Activated CD4-positive, alpha-beta memory T cell treated with anti-CD3 and anti-CD28 coated beads for 36 hours (primary cell): ENCODE results near the gene ATL1. TPM values are rescaled to one million over a fixed set of nuclear protein-coding genes. Genes with fewer than 3 reads are reported as not detected.

Source experiments
- CTCF ChIA-PET: fragments of 350-600 bp; sonication (Branson Sonifier 250); formaldehyde crosslinking; loops from one replicate; lab custom pipeline; 2021; ENCODE audit warnings: antibody characterized with exemption, inconsistent platforms; lab: Charles Lee
- POLR2A ChIA-PET: fragments of 350-600 bp; sonication (Branson Sonifier 250); formaldehyde crosslinking; loops from one replicate; lab custom pipeline; 2021; ENCODE audit warnings: antibody characterized with exemption; lab: Charles Lee
- DNase-seq: peaks from one replicate; pipeline ENCODE4 v3.0.0-alpha.2; 2020
- H3K27ac Mint-ChIP-seq: one replicate; pipeline ENCODE4 v1.8.0; 2021; ENCODE audit warnings: mixed read lengths
- H3K27me3 Mint-ChIP-seq: one replicate; pipeline ENCODE4 v1.8.0; 2021; ENCODE audit warnings: mixed read lengths
- H3K36me3 Mint-ChIP-seq: one replicate; pipeline ENCODE4 v1.8.0; 2021; ENCODE audit warnings: mixed read lengths
- H3K4me1 Mint-ChIP-seq: one replicate; pipeline ENCODE4 v1.8.0; 2021; ENCODE audit warnings: low read depth, mixed read lengths
- H3K4me3 Mint-ChIP-seq: one replicate; pipeline ENCODE4 v1.8.0; 2021; ENCODE audit warnings: mild to moderate bottlenecking, mixed read lengths
- H3K9me3 Mint-ChIP-seq: one replicate; pipeline ENCODE4 v1.8.0; 2021; ENCODE audit warnings: mixed read lengths
- intact Hi-C: fragments of 100-400 bp; cut with micrococcal nuclease; formaldehyde crosslinking; loops from one replicate; pipeline ENCODE4 v1.15.1; 2023
- total RNA-seq, 2 experiments: library from RNA; stranded (reverse); gene quantifications; one replicate each; pipeline ENCODE4 v1.2.3, GENCODE V29; 2021

ATL1 gene
- total RNA-seq, 2 experiments from 2014 or later = 0.38 to 0.58 TPM

GRCh38 chr14:50605766-50606165 lies 45.8 kb downstream of the ATL1 start:
- Mint-ChIP-seq H3K27me3 (peaks cover 4% of the 10 kb centered on the region), H3K9me3 (no peaks in the 10 kb centered on the region), H3K36me3 (no peaks in the 10 kb centered on the region), H3K4me1 (peaks cover 7% of the 10 kb centered on the region), H3K4me3 (no peak overlapping the region), H3K27ac (no peak overlapping the region)
- intact Hi-C loops = loop anchor here (5.0 kb wide), 2 partner anchors 122 to 157 kb away; no protein-coding TSS in a partner anchor
- CTCF ChIA-PET = interaction anchor here (0.9 to 1.7 kb wide), 4 partner anchors 13 to 254 kb away, joined by 3 to 7 read pairs (median 4); no protein-coding TSS in a partner anchor
- DNase-seq = no peak
- POLR2A ChIA-PET = no interaction called here

- Mint-ChIP-seq H3K36me3 (no peaks in the 10 kb centered on the region), H3K27me3 (peaks cover 4% of the 10 kb centered on the region), H3K9me3 (no peaks in the 10 kb centered on the region), H3K27ac (no peak overlapping the region), H3K4me1 (peaks cover 7% of the 10 kb centered on the region), H3K4me3 (no peak overlapping the region)
- ChIA-PET POLR2A (no interaction called here), CTCF (interaction anchor here (1.2 to 1.7 kb wide), 4 partner anchors 15 to 254 kb away, joined by 3 to 11 read pairs (median 6); no protein-coding TSS in a partner anchor)
- intact Hi-C loops = loop anchor here (5.0 kb wide), 2 partner anchors 121 to 156 kb away; no protein-coding TSS in a partner anchor
- DNase-seq = no peak
These were observed 46.5 kb downstream of the ATL1 start for GRCh38 chr14:50606468-50606867.

DNA sequence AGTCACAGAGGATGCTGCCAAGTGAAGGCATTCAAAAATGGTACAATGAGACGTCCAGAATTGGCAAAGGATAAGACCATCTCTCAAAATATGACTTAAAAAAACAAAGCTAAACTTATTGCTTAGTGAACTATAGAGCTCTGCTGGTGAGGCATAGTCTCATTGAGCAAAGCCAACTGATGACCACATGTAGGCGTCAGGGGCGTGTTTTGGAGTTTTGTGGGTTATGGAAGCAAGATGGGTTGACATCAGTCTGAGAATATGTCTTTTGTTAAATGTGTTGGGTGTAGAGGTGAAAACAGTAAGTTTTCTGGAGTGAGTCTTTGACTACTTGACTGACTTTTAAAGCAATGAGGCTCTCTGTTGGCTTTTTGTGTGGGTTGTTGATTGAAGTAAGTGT lies 47.2 kb downstream of the ATL1 start:
- ChIA-PET CTCF (interaction anchor here (0.8 to 1.7 kb wide), 6 partner anchors 14 to 268 kb away, joined by 3 to 11 read pairs (median 4); no protein-coding TSS in a partner anchor), POLR2A (no interaction called here)
- DNase-seq = peak; percentile 80
- Mint-ChIP-seq H3K4me3 (no peak overlapping the region), H3K4me1 (peaks cover 7% of the 10 kb centered on the region), H3K27ac (no peak overlapping the region), H3K36me3 (no peaks in the 10 kb centered on the region), H3K27me3 (peaks cover 4% of the 10 kb centered on the region), H3K9me3 (no peaks in the 10 kb centered on the region)
- intact Hi-C loops = loop anchor here (5.0 kb wide), 2 partner anchors 120 to 155 kb away; no protein-coding TSS in a partner anchor

DNA sequence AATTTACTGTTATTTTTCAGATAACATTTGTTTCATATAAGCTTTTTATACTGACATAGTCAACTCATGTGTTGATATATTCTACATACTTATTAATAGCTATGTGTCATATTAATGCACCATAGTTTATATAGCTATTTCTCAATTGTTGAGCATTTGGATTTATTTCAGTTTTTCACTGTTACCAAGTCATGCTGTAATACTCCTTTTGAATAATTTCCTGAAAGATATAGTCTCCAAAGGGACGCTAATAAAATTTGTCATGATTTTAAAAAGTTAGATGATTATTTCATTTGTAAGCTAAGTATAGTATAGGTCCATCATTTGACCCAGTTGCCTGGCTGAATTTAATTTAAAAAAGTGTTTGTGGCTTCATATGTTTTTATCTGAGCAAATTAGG lies 47.8 kb downstream of the ATL1 start:
- CTCF ChIA-PET = interaction anchor here (0.7 to 1.7 kb wide), 8 partner anchors 13 to 267 kb away, joined by 3 to 11 read pairs (median 3); no protein-coding TSS in a partner anchor

DNA sequence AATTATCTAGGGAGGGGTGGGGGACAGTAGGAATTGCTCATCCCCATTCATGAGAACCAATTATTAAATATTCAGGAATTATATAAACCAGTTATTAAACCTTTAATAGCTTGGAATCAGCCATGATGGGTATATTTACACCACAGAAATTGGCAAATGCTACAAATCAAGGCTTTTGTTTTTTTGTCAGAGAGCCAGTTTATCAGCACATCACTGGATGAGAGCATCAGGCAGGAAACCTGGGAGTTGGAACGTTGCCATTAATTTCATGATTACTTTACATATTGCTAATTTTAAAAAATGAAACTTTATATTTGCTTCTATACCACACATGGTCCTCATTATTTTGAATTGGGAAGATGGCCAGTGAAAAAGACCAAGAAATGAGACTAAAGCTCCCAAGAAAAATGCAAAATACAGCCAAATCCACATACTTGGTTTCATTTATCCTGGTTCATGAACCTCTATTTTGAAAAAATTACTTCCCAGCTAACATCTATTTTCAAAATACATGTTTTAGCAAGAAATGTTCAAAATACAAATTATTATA lies 48.4 kb downstream of the ATL1 start:
- H3K36me3 Mint-ChIP-seq = no peaks in the 10 kb centered on the region
- ChIA-PET POLR2A (no interaction called here), CTCF (interaction anchor here (0.7 to 2.0 kb wide), 4 partner anchors 106 to 167 kb away, joined by 3 to 5 read pairs (median 3); no protein-coding TSS in a partner anchor)
- H3K4me3 Mint-ChIP-seq = no peak overlapping the region
- no peak overlapping the region for H3K27ac Mint-ChIP-seq
- peaks cover 7% of the 10 kb centered on the region for H3K4me1 Mint-ChIP-seq
- no peaks in the 10 kb centered on the region for H3K9me3 Mint-ChIP-seq
- intact Hi-C loops = loop anchor here (5.0 kb wide), 2 partner anchors 119 to 154 kb away; no protein-coding TSS in a partner anchor
- H3K27me3 Mint-ChIP-seq = peaks cover 4% of the 10 kb centered on the region
- DNase-seq = no peak

More for the DNA sequence above, 47.8 kb downstream of the ATL1 start:
- Mint-ChIP-seq H3K4me3 (no peak overlapping the region), H3K9me3 (no peaks in the 10 kb centered on the region), H3K27ac (no peak overlapping the region), H3K36me3 (no peaks in the 10 kb centered on the region), H3K4me1 (peaks cover 7% of the 10 kb centered on the region), H3K27me3 (peaks cover 4% of the 10 kb centered on the region)
- intact Hi-C loops = loop anchor here (5.0 kb wide), 2 partner anchors 120 to 155 kb away; no protein-coding TSS in a partner anchor
- POLR2A ChIA-PET = no interaction called here
- DNase-seq = no peak

- H3K27ac Mint-ChIP-seq = no peak overlapping the region
- H3K36me3 Mint-ChIP-seq = no peaks in the 10 kb centered on the region
- no peaks in the 10 kb centered on the region for H3K9me3 Mint-ChIP-seq
- peaks cover 4% of the 10 kb centered on the region for H3K27me3 Mint-ChIP-seq
- peaks cover 7% of the 10 kb centered on the region for H3K4me1 Mint-ChIP-seq
- no peak overlapping the region for H3K4me3 Mint-ChIP-seq
- no peak for DNase-seq
- intact Hi-C loops = no loop called here
- ChIA-PET CTCF (interaction anchor here (2.0 kb wide), 1 partner anchor 163 kb away, joined by 5 read pairs; no protein-coding TSS in a partner anchor), POLR2A (no interaction called here)
These were observed 50.5 kb downstream of the ATL1 start for GRCh38 chr14:50610465-50610864.

DNA sequence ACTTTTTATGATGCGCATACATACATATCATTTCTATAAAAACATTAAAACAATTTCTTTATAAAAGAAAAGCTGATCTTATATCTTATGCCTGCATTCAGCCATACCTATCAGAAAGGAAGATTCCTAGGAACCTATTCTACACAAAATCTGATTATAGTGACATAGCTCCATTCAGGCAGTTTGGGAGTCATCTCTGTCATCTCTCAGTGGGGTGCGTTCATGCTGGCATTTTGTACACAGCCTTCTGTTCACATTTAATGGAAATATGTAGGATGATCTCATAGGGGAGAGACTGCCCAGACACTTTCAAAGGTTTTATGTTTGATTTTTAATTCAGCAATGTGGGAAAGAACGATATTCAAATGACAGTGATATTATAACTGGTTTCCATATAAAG lies 52.9 kb downstream of the ATL1 start:
- intact Hi-C loops = no loop called here
- H3K4me1 Mint-ChIP-seq = no peaks in the 10 kb centered on the region
- H3K4me3 Mint-ChIP-seq = no peak overlapping the region
- peaks cover 2% of the 10 kb centered on the region for H3K27me3 Mint-ChIP-seq
- no peak overlapping the region for H3K27ac Mint-ChIP-seq
- H3K36me3 Mint-ChIP-seq = peaks cover 1% of the 10 kb centered on the region
- POLR2A ChIA-PET = no interaction called here
- CTCF ChIA-PET = no interaction called here
- no peak for DNase-seq
- H3K9me3 Mint-ChIP-seq = peaks cover 2% of the 10 kb centered on the region

DNA sequence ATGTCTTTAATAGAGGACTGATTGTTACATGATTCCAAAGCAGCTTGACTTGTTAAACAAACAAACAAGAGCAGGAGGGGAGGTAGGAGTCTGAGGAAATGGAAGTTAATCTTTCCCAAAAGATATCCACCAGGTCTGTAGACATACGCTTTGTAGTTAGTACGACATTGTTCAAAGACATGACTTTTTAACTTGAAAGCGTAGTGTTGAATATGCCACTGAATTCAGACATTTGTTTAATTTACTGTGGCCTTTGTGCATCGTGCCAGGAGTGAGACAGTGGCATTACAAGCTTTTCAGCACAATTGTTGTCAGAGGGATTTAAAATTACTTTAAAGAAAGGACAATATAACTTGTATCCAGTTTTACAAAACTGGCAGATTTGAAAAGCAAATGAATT lies 55.1 kb downstream of the ATL1 start:
- ChIA-PET CTCF (interaction anchor here (2.9 kb wide), 1 partner anchor 162 kb away, joined by 19 read pairs; no protein-coding TSS in a partner anchor), POLR2A (no interaction called here)
- intact Hi-C loops = loop anchor here (5.0 kb wide), 1 partner anchor 247 kb away; no protein-coding TSS in a partner anchor
- peaks cover 2% of the 10 kb centered on the region for H3K9me3 Mint-ChIP-seq
- H3K4me3 Mint-ChIP-seq = no peak overlapping the region
- no peaks in the 10 kb centered on the region for H3K4me1 Mint-ChIP-seq
- peaks cover 1% of the 10 kb centered on the region for H3K36me3 Mint-ChIP-seq
- peaks cover 1% of the 10 kb centered on the region for H3K27me3 Mint-ChIP-seq
- H3K27ac Mint-ChIP-seq = no peak overlapping the region
- no peak for DNase-seq

GRCh38 chr14:50615552-50615951 lies 55.6 kb downstream of the ATL1 start:
- CTCF ChIA-PET = interaction anchor here (0.8 to 2.9 kb wide), 3 partner anchors 100 to 245 kb away, joined by 3 to 19 read pairs (median 3); no protein-coding TSS in a partner anchor
- peaks cover 1% of the 10 kb centered on the region for H3K27me3 Mint-ChIP-seq
- no peaks in the 10 kb centered on the region for H3K4me1 Mint-ChIP-seq
- peaks cover 2% of the 10 kb centered on the region for H3K9me3 Mint-ChIP-seq
- peaks cover 1% of the 10 kb centered on the region for H3K36me3 Mint-ChIP-seq
- H3K27ac Mint-ChIP-seq = no peak overlapping the region
- DNase-seq = no peak
- intact Hi-C loops = loop anchor here (5.0 kb wide), 1 partner anchor 247 kb away; no protein-coding TSS in a partner anchor
- POLR2A ChIA-PET = no interaction called here
- H3K4me3 Mint-ChIP-seq = no peak overlapping the region

- intact Hi-C loops = loop anchor here (5.0 kb wide), 1 partner anchor 246 kb away; no protein-coding TSS in a partner anchor
These were observed 56.3 kb downstream of the ATL1 start for GRCh38 chr14:50616275-50616674.

GRCh38 chr14:50619569-50620141 lies 59.7 kb downstream of the ATL1 start:
- Mint-ChIP-seq H3K9me3 (peaks cover 2% of the 10 kb centered on the region), H3K27me3 (no peaks in the 10 kb centered on the region), H3K36me3 (peaks cover 1% of the 10 kb centered on the region), H3K27ac (no peak overlapping the region), H3K4me3 (no peak overlapping the region), H3K4me1 (peaks cover 3% of the 10 kb centered on the region)
- intact Hi-C loops = loop anchor here (1.0 to 5.0 kb wide), 3 partner anchors 154 to 243 kb away; no protein-coding TSS in a partner anchor
- POLR2A ChIA-PET = no interaction called here
- DNase-seq = no peak
- CTCF ChIA-PET = interaction anchor here (0.7 to 3.0 kb wide), 11 partner anchors 8 to 241 kb away, joined by 3 to 46 read pairs (median 4); no protein-coding TSS in a partner anchor

More at GRCh38 chr14:50616275-50616674, 56.3 kb downstream of the ATL1 start:
- POLR2A ChIA-PET = no interaction called here
- CTCF ChIA-PET = interaction anchor here (0.8 to 2.9 kb wide), 4 partner anchors 99 to 244 kb away, joined by 3 to 19 read pairs (median 3); no protein-coding TSS in a partner anchor
- Mint-ChIP-seq H3K4me1 (no peaks in the 10 kb centered on the region), H3K4me3 (no peak overlapping the region), H3K27ac (no peak overlapping the region), H3K36me3 (peaks cover 1% of the 10 kb centered on the region), H3K27me3 (no peaks in the 10 kb centered on the region), H3K9me3 (peaks cover 2% of the 10 kb centered on the region)
- DNase-seq = no peak

GRCh38 chr14:50620341-50620740 lies 60.4 kb downstream of the ATL1 start:
- intact Hi-C loops = no loop called here
- peaks cover 1% of the 10 kb centered on the region for H3K36me3 Mint-ChIP-seq
- DNase-seq = no peak

More at GRCh38 chr14:50620341-50620740, 60.4 kb downstream of the ATL1 start:
- Mint-ChIP-seq H3K27ac (no peak overlapping the region), H3K4me3 (no peak overlapping the region), H3K27me3 (no peaks in the 10 kb centered on the region), H3K4me1 (peaks cover 3% of the 10 kb centered on the region), H3K9me3 (peaks cover 2% of the 10 kb centered on the region)
- ChIA-PET CTCF (interaction anchor here (0.8 to 3.0 kb wide), 5 partner anchors 13 to 240 kb away, joined by 3 to 46 read pairs (median 5); no protein-coding TSS in a partner anchor), POLR2A (no interaction called here)
